ENCODE data around the gene TPPP3. TPM values are rescaled to one million over a fixed set of nuclear protein-coding genes. Genes with fewer than 3 reads are reported as not detected.
"Not testable (repeated sequence)": the region's sequence is repeated elsewhere in the genome, so short reads cannot be mapped to it uniquely, and the experiment has no call there.

The TPPP3 gene
- total RNA-seq, 8 experiments from 2014 or later = 0.85 to 247 (median 33.2) TPM

DNA sequence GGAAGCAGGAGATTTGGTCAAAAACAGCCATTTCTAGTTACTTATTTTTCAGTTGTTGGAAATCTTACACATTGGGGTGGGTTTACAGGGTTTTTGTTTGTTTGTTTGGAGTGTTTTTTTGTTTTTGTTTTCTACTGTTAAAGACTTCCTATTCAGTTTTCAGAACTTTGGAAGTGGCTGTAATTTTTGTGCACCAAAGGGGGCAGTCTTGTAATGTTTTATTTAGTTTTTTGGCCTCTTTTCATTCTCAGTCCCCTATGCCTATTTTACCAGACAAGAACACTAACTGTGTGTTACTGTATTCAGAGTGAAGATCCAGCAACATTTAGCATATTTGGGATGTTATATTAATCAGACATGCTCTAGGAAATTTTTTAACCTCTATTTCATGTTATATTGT is 20.6 kb downstream of the TPPP3 start:
- peak in 4 of 8 experiments; percentile 26 to 54 (median 44) for ATAC-seq (replicated peaks in 6 of 8)
- H3K4me3 ChIP-seq = no peak overlapping the region
- H3K27ac ChIP-seq = no peak overlapping the region
- H3K4me1 ChIP-seq (replicated peaks in 1 of 2) = no peaks in the 10 kb centered on the region
- in situ Hi-C loops (cut with MboI; ENCODE audit: low pct_unique_long_range_greater_than_20kb in 2 of 9, low sequenced_read_pairs in 9 of 9, unreplicated experiment in 9 of 9) = no loop called here

DNA sequence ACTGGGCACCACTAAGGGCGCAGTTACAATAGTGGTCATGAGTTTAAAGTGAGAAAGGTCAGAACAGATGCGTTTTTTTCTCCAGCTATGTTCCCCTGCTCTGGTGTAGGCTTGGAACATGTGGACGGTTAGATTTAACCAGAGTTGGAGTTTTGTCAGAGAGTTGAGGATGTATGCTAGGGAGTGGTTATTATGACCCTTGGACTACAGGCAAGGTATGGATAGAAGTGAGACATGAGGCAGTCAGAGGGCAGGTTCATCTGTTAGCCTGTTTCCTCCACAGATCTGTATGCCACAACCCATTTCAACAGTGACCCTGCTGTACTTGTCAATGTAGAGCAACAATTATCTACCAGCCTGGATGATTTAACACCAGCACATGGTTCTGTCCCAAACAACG is 22.6 kb downstream of the TPPP3 start:
- 31 to 100% (median 77%) methylated on average over 1 to 4 of the region's 4 CpGs for WGBS, 10 experiments
- Histone ChIP-seq H3K4me1 (replicated peaks in 1 of 2) (no peaks in the 10 kb centered on the region), H3K27ac (no peak overlapping the region), H3K4me3 (no peak overlapping the region)
- in situ Hi-C loops (cut with MboI; ENCODE audit: low pct_unique_long_range_greater_than_20kb in 2 of 9, low sequenced_read_pairs in 9 of 9, unreplicated experiment in 9 of 9) = no loop called here
- ATAC-seq (replicated peaks in 6 of 8) = peak in 1 of 8 experiments; percentile 42

DNA sequence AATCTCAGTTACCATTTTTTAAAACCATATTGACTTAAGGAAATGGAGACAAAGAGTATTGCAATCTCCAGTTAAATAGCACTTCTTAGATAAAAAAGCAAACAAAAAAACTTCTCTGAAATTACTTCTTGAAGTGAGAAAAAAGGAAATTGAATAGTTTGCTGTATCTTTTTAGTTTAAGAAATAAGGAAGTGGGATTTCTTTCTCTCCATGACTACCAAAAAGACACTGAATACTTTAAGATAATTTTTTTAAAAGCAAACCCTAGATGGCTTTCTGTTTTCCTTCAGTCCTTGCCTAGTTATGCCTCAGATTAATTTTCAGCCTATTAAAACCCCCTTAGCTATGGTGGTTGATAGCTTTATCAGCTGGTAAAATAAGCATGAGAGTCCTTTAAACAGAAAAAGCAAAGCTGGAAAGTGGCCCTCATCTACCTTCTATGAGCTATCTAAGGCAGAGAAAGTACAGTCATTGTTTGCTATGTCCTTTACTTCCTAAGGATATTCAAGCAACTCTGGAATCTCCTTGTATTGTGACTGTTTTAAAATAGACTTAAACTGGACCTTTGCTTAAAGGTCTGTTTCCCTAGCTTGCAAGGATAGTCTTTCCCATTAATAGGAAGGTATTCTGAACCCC is 28.6 kb downstream of the TPPP3 start:
- Histone ChIP-seq H3K4me1 (replicated peaks in 1 of 2) (peaks cover 0 to 11% of the 10 kb centered on the region in 2 donors), H3K27ac (no peak overlapping the region), H3K4me3 (no peak overlapping the region)
- ATAC-seq (replicated peaks in 6 of 8) = no peak
- in situ Hi-C loops (cut with MboI; ENCODE audit: low pct_unique_long_range_greater_than_20kb in 2 of 9, low sequenced_read_pairs in 9 of 9, unreplicated experiment in 9 of 9) = no loop called here

DNA sequence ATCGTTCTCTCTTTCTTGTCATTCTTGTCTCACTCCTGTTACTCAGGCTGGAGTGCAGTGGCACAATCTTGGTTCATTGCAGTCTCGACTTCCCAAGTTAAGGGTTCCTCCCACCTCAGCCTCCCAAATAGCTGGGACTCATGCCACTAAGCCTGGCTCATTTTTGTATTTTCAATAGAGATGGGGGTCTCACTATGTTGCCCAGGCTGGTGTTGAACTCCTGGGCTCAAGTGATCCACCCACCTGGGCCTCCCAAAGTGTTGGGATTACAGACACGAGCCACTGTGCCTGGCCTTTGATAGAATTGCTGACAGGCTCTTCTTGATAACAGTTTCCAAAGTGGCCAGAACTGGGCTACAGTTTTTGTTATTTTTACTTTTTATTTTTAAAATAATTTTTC is 32.3 kb downstream of the TPPP3 start:
- Histone ChIP-seq H3K27ac (no peak overlapping the region), H3K4me1 (replicated peaks in 1 of 2) (peaks cover 4 to 22% of the 10 kb centered on the region in 2 donors), H3K4me3 (no peak overlapping the region)
- no peak for ATAC-seq (replicated peaks in 6 of 8)
- 33 to 100% (median 83%) methylated on average over 1 to 3 of the region's 3 CpGs; no CpG with 5 or more reads in 2 of the 10 experiments for WGBS, 10 experiments
- in situ Hi-C loops (cut with MboI; ENCODE audit: low pct_unique_long_range_greater_than_20kb in 2 of 9, low sequenced_read_pairs in 9 of 9, unreplicated experiment in 9 of 9) = no loop called here

DNA sequence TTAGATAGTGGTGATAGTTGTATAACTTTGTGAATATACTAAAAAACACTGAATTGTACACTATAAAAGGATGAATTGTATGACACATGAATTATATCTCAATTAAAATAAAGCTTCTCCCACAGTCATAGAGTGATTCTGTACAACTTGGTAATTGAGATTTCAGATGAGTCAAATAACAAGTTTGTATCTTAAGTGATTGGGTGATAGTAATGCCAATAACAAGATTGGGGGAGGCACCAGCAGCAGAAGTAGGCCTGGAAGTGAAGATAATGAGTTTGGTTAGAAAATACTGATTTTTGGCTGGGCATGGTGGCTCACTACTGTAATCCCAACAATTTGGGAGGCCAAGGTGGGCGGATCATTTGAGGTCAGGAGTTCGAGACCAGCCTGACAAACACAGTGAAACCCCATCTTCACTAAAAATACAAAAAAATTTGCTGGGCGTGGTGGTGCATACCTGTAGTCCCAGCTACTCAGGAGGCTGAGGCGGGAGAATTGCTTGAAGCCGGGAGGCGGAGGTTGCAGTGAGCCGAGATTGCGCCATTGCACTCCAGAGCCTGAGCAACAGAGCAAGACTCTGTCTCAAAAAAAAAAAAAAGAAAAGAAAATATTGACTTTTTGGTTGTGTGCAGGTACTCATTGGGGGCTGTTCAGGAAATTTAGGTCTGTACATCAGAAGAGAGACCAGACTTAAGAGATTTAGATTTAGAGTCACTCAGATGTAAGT is 33.6 kb downstream of the TPPP3 start:
- WGBS, 10 experiments = 74 to 100% (median 93%) methylated on average over 2 to 7 of the region's 8 CpGs
- ATAC-seq (replicated peaks in 6 of 8); in situ Hi-C loops (cut with MboI; ENCODE audit: low pct_unique_long_range_greater_than_20kb in 2 of 9, low sequenced_read_pairs in 9 of 9, unreplicated experiment in 9 of 9); H3K27ac ChIP-seq; H3K4me3 ChIP-seq: not testable (repeated sequence)
- H3K4me1 ChIP-seq (replicated peaks in 1 of 2) = peaks cover 4 to 26% of the 10 kb centered on the region in 2 donors

DNA sequence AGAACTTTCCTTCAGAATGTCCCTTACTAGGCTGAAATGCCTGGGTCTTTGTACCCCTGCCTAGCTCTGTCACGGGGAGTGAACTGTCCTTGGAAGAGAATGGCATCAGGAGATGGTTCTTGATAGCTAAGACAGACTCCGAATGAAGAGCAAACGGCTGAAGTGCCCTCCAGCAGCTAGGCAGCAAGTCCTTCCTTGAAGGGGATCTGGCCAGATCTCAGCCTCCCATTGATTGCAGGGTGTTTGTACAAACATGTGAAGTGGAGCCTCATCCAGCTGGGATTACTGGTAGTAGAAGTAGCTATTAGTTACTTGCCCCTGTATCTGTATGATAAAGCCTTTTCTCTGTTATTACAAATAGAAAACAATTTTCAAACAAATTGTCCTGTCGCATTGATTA is 35.7 kb downstream of the TPPP3 start:
- in situ Hi-C loops (cut with MboI; ENCODE audit: low pct_unique_long_range_greater_than_20kb in 2 of 9, low sequenced_read_pairs in 9 of 9, unreplicated experiment in 9 of 9) = no loop called here
- Histone ChIP-seq H3K4me3 (no peak overlapping the region), H3K27ac (no peak overlapping the region), H3K4me1 (replicated peaks in 1 of 2) (peaks cover 4 to 15% of the 10 kb centered on the region in 2 donors)
- no peak for ATAC-seq (replicated peaks in 6 of 8)
- 13 to 100% (median 72%) methylated on average over 1 to 4 of the region's 4 CpGs; no CpG with 5 or more reads in 2 of the 10 experiments for WGBS, 10 experiments

DNA sequence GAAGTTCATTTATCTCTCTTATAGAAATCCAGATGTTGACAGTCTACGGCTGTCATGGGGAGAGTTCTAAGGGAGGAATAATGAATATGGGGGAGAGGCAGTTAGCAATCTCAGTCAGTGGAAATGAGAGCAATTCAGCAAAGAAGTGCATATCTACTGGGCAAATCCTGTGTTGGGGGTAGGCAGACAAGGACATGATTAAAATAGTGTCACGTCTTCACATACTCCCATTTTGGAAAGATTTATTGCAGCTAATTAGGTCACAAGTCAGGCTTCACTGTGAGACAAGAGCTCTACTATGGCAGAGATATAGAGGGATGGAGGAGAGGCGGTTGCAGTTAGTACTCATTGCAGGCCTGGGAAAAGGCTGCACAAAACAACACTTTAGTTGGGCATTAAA is 36.9 kb downstream of the TPPP3 start:
- ATAC-seq (replicated peaks in 6 of 8) = peak in 6 of 8 experiments; percentile 34 to 98 (median 91)
- in situ Hi-C loops (cut with MboI; ENCODE audit: low pct_unique_long_range_greater_than_20kb in 2 of 9, low sequenced_read_pairs in 9 of 9, unreplicated experiment in 9 of 9) = no loop called here
- 11 to 80% (median 40%) methylated on average over 1 to 3 of the region's 3 CpGs; no CpG with 5 or more reads in 1 of the 10 experiments for WGBS, 10 experiments
- Histone ChIP-seq H3K4me3 (no peak overlapping the region), H3K27ac (no peak overlapping the region), H3K4me1 (replicated peaks in 1 of 2) (peaks cover 4 to 15% of the 10 kb centered on the region in 2 donors)

DNA sequence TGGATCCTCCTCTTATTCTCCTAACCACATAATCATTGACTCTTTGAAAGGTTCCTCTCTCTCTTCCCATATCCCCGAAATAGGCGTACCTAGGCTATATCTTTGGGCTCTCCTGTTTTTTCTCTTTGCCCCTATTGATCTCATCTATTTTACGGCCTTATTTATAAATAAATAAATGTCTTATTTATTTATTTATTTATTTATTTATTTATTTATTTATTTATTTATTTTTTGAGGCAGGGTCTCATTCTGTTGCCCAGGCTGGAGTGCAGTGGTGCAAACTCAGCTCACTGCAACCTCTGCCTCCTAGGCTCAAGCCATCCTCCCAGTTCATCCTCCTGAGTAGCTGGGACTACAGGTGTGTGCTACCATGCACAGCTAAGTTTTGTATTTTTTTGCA is 40.8 kb downstream of the TPPP3 start:
- H3K27ac ChIP-seq; H3K4me3 ChIP-seq; in situ Hi-C loops (cut with MboI; ENCODE audit: low pct_unique_long_range_greater_than_20kb in 2 of 9, low sequenced_read_pairs in 9 of 9, unreplicated experiment in 9 of 9); ATAC-seq (replicated peaks in 6 of 8): not testable (repeated sequence)
- 81 to 100% (median 100%) methylated on average over 1 to 3 of the region's 3 CpGs for WGBS, 10 experiments
- peaks cover 4 to 15% of the 10 kb centered on the region in 2 donors for H3K4me1 ChIP-seq (replicated peaks in 1 of 2)

DNA sequence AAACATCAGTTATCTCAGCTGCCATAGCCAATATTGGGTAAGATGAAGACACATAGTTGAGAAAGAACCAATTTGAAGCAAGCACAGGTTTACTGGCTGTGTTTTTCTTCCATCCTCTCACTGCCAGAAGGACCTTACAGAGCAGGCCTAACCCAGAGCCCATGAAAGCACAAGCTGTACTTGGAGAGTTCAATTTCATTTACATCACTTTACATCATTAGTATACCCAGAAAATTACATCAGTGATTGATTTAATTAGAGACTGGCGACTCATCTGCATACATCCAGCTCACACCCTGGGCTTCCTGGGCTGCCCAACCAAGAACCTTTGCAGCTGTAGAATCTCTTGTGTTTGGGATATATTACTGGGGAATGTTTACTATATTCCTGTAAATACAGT is 43.0 kb downstream of the TPPP3 start:
- in situ Hi-C loops (cut with MboI; ENCODE audit: low pct_unique_long_range_greater_than_20kb in 2 of 9, low sequenced_read_pairs in 9 of 9, unreplicated experiment in 9 of 9) = no loop called here
- Histone ChIP-seq H3K4me3 (no peak overlapping the region), H3K4me1 (replicated peaks in 1 of 2) (no peaks in the 10 kb centered on the region), H3K27ac (no peak overlapping the region)
- peak in 5 of 8 experiments; percentile 26 to 63 (median 47) for ATAC-seq (replicated peaks in 6 of 8)
- WGBS, 10 experiments = 80 to 100% (median 82%) methylated on average over 1 of the region's 1 CpG; no CpG with 5 or more reads in 5 of the 10 experiments

DNA sequence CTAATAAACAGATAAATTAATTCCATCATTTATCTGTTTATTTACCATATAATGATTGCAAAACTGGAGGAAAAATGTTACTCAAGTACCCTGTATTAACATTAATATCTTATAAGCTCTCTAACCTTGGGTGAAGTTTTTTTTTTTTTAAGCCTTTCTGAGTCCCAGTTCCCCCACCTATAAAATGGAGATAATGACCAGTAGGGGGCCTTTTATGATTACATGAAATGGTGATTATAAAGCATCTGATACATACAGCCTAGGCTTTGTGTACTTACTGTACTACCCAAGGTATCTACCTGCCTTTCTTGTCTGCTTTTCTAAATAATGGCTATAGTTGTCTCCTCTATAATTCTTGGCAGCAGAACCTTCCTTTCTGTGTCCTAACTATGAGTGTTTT is 44.1 kb downstream of the TPPP3 start:
- no peak overlapping the region for H3K27ac ChIP-seq
- H3K4me1 ChIP-seq (replicated peaks in 1 of 2) = no peaks in the 10 kb centered on the region
- peak in 3 of 8 experiments; percentile 41 to 67 (median 41) for ATAC-seq (replicated peaks in 6 of 8)
- in situ Hi-C loops (cut with MboI; ENCODE audit: low pct_unique_long_range_greater_than_20kb in 2 of 9, low sequenced_read_pairs in 9 of 9, unreplicated experiment in 9 of 9) = no loop called here
- no peak overlapping the region for H3K4me3 ChIP-seq

DNA sequence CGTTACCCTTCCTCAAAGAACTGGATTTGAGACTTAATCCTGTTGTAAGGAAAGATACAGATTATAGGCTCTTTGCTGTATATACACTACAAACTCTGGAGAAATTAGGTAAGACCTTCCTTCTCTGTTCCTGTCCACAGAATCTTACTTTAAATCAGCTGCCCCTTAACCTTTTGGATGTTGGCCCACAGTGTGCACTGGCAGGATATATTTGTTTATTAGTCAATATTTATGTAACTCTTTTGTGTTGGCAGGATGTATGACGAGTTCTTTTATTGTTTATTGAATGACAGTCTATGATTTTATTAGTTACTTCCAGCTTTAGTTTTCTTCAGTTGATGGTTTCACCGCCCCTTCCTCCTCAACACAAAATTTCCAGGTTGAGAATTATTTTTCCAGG is 47.0 kb downstream of the TPPP3 start:
- WGBS, 10 experiments = 50 to 96% (median 85%) methylated on average over 2 to 3 of the region's 3 CpGs
- in situ Hi-C loops (cut with MboI; ENCODE audit: low pct_unique_long_range_greater_than_20kb in 2 of 9, low sequenced_read_pairs in 9 of 9, unreplicated experiment in 9 of 9) = no loop called here

DNA sequence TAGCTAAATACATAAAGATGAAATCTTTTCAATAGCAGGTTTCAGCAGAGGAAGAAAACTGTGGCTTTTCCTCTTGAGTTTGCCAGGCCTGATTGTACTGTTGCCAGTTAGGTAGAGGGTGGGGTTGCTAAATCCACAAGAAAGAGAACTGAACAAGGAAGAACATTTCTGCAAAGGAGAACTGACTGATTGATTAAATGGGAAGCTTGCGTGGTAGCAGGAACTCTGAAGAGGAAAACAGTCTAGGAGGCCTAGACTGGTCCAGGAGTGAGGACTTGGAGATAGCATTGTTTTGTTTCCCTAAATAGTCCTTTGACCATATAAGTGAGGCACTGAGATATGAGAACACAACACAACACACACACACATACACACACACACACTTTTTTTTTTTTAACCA is 47.9 kb downstream of the TPPP3 start:
- in situ Hi-C loops (cut with MboI; ENCODE audit: low pct_unique_long_range_greater_than_20kb in 2 of 9, low sequenced_read_pairs in 9 of 9, unreplicated experiment in 9 of 9) = no loop called here
- Histone ChIP-seq H3K27ac (no peak overlapping the region), H3K4me3 (no peak overlapping the region), H3K4me1 (replicated peaks in 1 of 2) (no peaks in the 10 kb centered on the region)
- 71 to 100% (median 86%) methylated on average over 1 of the region's 1 CpG; no CpG with 5 or more reads in 5 of the 10 experiments for WGBS, 10 experiments
- ATAC-seq (replicated peaks in 6 of 8) = no peak

More for the DNA sequence above, 47.0 kb downstream of the TPPP3 start:
- H3K4me3 ChIP-seq = no peak overlapping the region
- H3K4me1 ChIP-seq (replicated peaks in 1 of 2) = no peaks in the 10 kb centered on the region
- H3K27ac ChIP-seq = no peak overlapping the region
- no peak for ATAC-seq (replicated peaks in 6 of 8)

DNA sequence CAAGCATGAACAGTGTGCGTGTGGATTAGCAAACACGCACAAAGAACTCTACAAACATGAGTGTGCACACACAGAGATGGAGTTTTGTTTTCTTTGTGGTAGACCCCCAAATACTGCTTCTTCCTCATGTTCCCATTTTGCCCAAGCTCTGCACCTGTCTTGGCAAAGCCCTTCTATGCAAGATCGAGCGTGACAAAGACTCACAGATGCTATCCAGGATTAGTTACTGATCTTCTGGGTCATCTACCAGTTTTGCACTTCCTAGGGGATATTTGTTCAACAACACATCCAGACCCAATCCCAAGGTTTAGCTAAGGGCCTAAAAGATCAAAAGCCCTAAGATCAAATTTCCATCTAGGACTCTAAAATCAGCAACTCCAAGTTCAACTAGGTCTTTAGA is 50.7 kb downstream of the TPPP3 start:
- ATAC-seq (replicated peaks in 6 of 8) = no peak
- in situ Hi-C loops (cut with MboI; ENCODE audit: low pct_unique_long_range_greater_than_20kb in 2 of 9, low sequenced_read_pairs in 9 of 9, unreplicated experiment in 9 of 9) = no loop called here

DNA sequence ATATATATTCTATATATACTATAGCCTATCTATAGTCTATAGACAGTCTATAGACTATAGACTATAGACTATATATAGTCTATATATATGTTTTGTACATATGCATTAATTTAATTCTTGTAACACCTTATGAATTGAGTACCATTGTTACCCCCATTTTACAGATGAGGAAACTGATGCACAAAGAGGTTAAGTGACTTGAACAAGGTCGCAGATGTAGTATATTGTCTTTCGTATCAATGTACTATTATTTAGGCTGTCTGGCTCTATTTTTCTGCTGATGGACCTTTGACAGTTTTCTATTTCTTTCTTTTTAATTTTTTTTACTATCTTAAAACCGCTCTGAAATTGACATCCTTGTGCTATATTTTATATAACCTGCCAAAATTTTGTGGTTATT is 52.0 kb downstream of the TPPP3 start:
- no peak overlapping the region for H3K27ac ChIP-seq
- H3K4me3 ChIP-seq = no peak overlapping the region
- no peak for ATAC-seq (replicated peaks in 6 of 8)
- 67 to 92% (median 76%) methylated on average over 2 to 3 of the region's 3 CpGs; no CpG with 5 or more reads in 1 of the 10 experiments for WGBS, 10 experiments
- no peaks in the 10 kb centered on the region for H3K4me1 ChIP-seq (replicated peaks in 1 of 2)
- in situ Hi-C loops (cut with MboI; ENCODE audit: low pct_unique_long_range_greater_than_20kb in 2 of 9, low sequenced_read_pairs in 9 of 9, unreplicated experiment in 9 of 9) = no loop called here

More for the DNA sequence above, 50.7 kb downstream of the TPPP3 start:
- no peaks in the 10 kb centered on the region for H3K4me1 ChIP-seq (replicated peaks in 1 of 2)
- 60 to 96% (median 83%) methylated on average over 1 to 4 of the region's 4 CpGs; no CpG with 5 or more reads in 3 of the 10 experiments for WGBS, 10 experiments
- no peak overlapping the region for H3K4me3 ChIP-seq
- no peak overlapping the region for H3K27ac ChIP-seq
